ENCODE data around the gene FERMT3. TPM values are rescaled to one million over a fixed set of nuclear protein-coding genes. Genes with fewer than 3 reads are reported as not detected.

Gene FERMT3
- total and polyA plus RNA-seq, 2 of the 13 experiments (the other 11 are each of a cell fraction or from before 2014, with no cell fraction given) = 0.29 TPM; not detected in 1

GRCh38 chr11:64269540-64270220 is 63.2 kb downstream of the FERMT3 start (continued):
- peak; percentile 96 for TF ChIP-seq ZNF574 (CRISPR knock-in tag; IDR thresholded peaks at IDR 0.05)
- TF ChIP-seq CBFB (CRISPR knock-in tag; IDR thresholded peaks at IDR 0.05) = 0 out of 2 replicates have a peak, but pooled peaks have one; percentile 10
- TF ChIP-seq ZNF674 (CRISPR knock-in tag; IDR thresholded peaks at IDR 0.05; ENCODE audit: low read depth) = no peak
- no peak for TF ChIP-seq ZNF276 (CRISPR knock-in tag; IDR thresholded peaks at IDR 0.05; ENCODE audit: low read depth)
- TF ChIP-seq TCF7L2 (IDR thresholded peaks at IDR 0.05; ENCODE audit: low read depth, low read length) = no peak
- peak; percentile 73 for TF ChIP-seq ZNF687 (CRISPR knock-in tag; IDR thresholded peaks at IDR 0.05)
- no peak for TF ChIP-seq PHB2 (IDR thresholded peaks at IDR 0.05; ENCODE audit: partially characterized antibody)
- no peak for TF ChIP-seq ZSCAN25 (CRISPR knock-in tag; IDR thresholded peaks at IDR 0.05)
- no peak for TF ChIP-seq E2F2 (CRISPR knock-in tag; IDR thresholded peaks at IDR 0.05; ENCODE audit: borderline replicate concordance)
- no peak; the same call in 1 of the 2 replicates for TF ChIP-seq FIP1L1 (IDR thresholded peaks at IDR 0.05; ENCODE audit: borderline replicate concordance, insufficient read depth, low read depth, low read length)
- peak; percentile 45 for TF ChIP-seq TAF15 (IDR thresholded peaks at IDR 0.05; ENCODE audit: low read depth, low read length, poor library complexity, severe bottlenecking)
- no peak for TF ChIP-seq ZBTB49 (CRISPR knock-in tag; IDR thresholded peaks at IDR 0.05; ENCODE audit: borderline replicate concordance)
- no peak for TF ChIP-seq ZNF616 (CRISPR knock-in tag; IDR thresholded peaks at IDR 0.05; ENCODE audit: low read depth)
- TF ChIP-seq RBM22 (optimal IDR thresholded peaks at IDR 0.05; ENCODE audit: low read length) = no peak
- 0 out of 2 replicates have a peak, but pooled peaks have one; percentile 72 for TF ChIP-seq TOE1 (CRISPR knock-in tag; IDR thresholded peaks at IDR 0.05)
